Cardiac fibroblast (primary cell): ENCODE data around the gene SMAD4.
"Not testable (repeated sequence)": the region's sequence is repeated elsewhere in the genome, so short reads cannot be mapped to it uniquely, and the experiment has no call there.

Experiments
- DNase-seq, 2 donors: peaks; one replicate each; pipeline versions ENCODE4 v3.0.0 to v3.0.0-alpha.2; 2010; ENCODE audit warnings: low read depth in 2 of 2
- H3K4me3 ChIP-seq, 2 donors: replicated peaks in 1 of 2; 1 replicate in 1 of 2; 2 replicates in 1 of 2; pipeline ENCODE4 v1.5.1; 2011; ENCODE audit warnings: low read depth in 2 of 2, low read length in 2 of 2, mild to moderate bottlenecking in 2 of 2, moderate library complexity in 1 of 2
- TF ChIP-seq, protein P1 (sequence below): IDR thresholded peaks from one replicate; pipeline ENCODE4 v1.5.1; 2011; ENCODE audit warnings: low read depth, mild to moderate bottlenecking, low read length, inconsistent platforms

SMAD4 gene

GRCh38 chr18:50989711-50990110 lies 40.3 kb upstream of the SMAD4 start:
- no peak overlapping the region for H3K4me3 ChIP-seq
- TF ChIP-seq, protein P1, sequence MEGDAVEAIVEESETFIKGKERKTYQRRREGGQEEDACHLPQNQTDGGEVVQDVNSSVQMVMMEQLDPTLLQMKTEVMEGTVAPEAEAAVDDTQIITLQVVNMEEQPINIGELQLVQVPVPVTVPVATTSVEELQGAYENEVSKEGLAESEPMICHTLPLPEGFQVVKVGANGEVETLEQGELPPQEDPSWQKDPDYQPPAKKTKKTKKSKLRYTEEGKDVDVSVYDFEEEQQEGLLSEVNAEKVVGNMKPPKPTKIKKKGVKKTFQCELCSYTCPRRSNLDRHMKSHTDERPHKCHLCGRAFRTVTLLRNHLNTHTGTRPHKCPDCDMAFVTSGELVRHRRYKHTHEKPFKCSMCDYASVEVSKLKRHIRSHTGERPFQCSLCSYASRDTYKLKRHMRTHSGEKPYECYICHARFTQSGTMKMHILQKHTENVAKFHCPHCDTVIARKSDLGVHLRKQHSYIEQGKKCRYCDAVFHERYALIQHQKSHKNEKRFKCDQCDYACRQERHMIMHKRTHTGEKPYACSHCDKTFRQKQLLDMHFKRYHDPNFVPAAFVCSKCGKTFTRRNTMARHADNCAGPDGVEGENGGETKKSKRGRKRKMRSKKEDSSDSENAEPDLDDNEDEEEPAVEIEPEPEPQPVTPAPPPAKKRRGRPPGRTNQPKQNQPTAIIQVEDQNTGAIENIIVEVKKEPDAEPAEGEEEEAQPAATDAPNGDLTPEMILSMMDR = no peak
- no peak for DNase-seq

GRCh38 chr18:50992351-50992762 lies 37.7 kb upstream of the SMAD4 start:
- TF ChIP-seq, protein P1 = no peak
- no peak overlapping the region for H3K4me3 ChIP-seq
- no peak for DNase-seq

- TF ChIP-seq, protein P1 = no peak
- no peak for DNase-seq
- no peak overlapping the region for H3K4me3 ChIP-seq
Observed at GRCh38 chr18:50994031-50994430, 36.0 kb upstream of the SMAD4 start.

DNA sequence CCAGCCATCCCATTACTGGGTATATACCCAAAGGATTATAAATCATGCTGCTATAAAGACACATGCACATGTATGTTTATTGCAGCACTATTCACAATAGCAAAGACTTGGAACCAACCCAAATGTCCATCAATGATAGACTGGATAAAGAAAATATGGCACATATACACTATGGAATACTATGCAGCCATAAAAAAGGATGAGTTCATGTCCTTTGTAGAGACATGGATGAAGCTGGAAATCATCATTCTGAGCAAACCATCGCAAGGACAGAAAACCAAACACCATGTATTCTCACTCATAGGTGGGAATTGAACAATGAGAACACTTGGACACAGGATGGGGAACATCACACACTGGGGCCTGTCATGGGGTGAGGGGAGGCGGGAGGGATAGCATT lies 26.8 kb upstream of the SMAD4 start:
- not testable (repeated sequence) for H3K4me3 ChIP-seq, DNase-seq

GRCh38 chr18:51006061-51006818 lies 23.8 kb upstream of the SMAD4 start:
- no peak overlapping the region for H3K4me3 ChIP-seq
- TF ChIP-seq, protein P1 = no peak
- no peak for DNase-seq

GRCh38 chr18:51006948-51007789 lies 22.8 kb upstream of the SMAD4 start:
- no peak overlapping the region for H3K4me3 ChIP-seq
- no peak for DNase-seq
- TF ChIP-seq, protein P1 = no peak

GRCh38 chr18:51007790-51008139 lies 22.2 kb upstream of the SMAD4 start:
- TF ChIP-seq, protein P1 = no peak
- no peak for DNase-seq
- no peak overlapping the region for H3K4me3 ChIP-seq
